Adipose tissue (tissue), 3 donors: Measurements from ENCODE around the gene SEMA4F. TPM values are rescaled to one million over a fixed set of nuclear protein-coding genes. Genes with fewer than 3 reads are reported as not detected.

Source experiments
- polyA plus RNA-seq, 3 donors: library from polyadenylated mRNA; stranded (reverse); fragments of 200-250 nt; gene quantifications; one replicate each; pipeline ENCODE4 v1.2.3, GENCODE V29; 2013
- donor health status: healthy with polysubstance abuse.
- donor health status: Bipolar disorder and iron deficiency.
- donor health status: healthy.

Gene SEMA4F
- polyA plus RNA-seq, 3 donors = 2.1 to 3.5 (median 3.0) TPM

Other genes with a start within 250 kb of the SEMA4F start
- gene C2orf81, start 232.6 kb upstream of the SEMA4F start, polyA plus RNA-seq = 1 to 10 TPM in 2 of 3 donors, under 1 TPM in 1; 0.43 to 2.4 (median 1.5) TPM
- gene WDR54, start 232.5 kb upstream of the SEMA4F start, polyA plus RNA-seq = 1 to 10 TPM; 5.5 to 7.2 (median 6.6) TPM
- gene RTKN, start 212.3 kb upstream of the SEMA4F start, polyA plus RNA-seq = 10 to 100 TPM in 2 of 3 donors, 1 to 10 TPM in 1; 8.5 to 28.0 (median 13.2) TPM
- 10 to 100 TPM; 21.4 to 37.9 (median 33.6) TPM for gene INO80B, start 199.2 kb upstream of the SEMA4F start, polyA plus RNA-seq
- 10 to 100 TPM; 69.0 to 81.3 (median 78.1) TPM for gene WBP1, start 195.8 kb upstream of the SEMA4F start, polyA plus RNA-seq
- 10 to 100 TPM; 18.3 to 38.7 (median 29.1) TPM for gene MOGS, start 188.9 kb upstream of the SEMA4F start, polyA plus RNA-seq
- gene MRPL53, start 181.6 kb upstream of the SEMA4F start, polyA plus RNA-seq = 100 to 1,000 TPM in 1 of 3 donors, 10 to 100 TPM in 2; 43.1 to 112 (median 84.6) TPM
- gene CCDC142, start 171.2 kb upstream of the SEMA4F start, polyA plus RNA-seq = 1 to 10 TPM; 2.7 to 6.6 (median 5.0) TPM
- gene TTC31, start 171.2 kb upstream of the SEMA4F start, polyA plus RNA-seq = 10 to 100 TPM; 10.6 to 15.5 (median 14.2) TPM
- 1 to 10 TPM; 1.3 to 3.3 (median 1.4) TPM for gene LBX2, start 154.6 kb upstream of the SEMA4F start, polyA plus RNA-seq
- gene PCGF1, start 146.6 kb upstream of the SEMA4F start, polyA plus RNA-seq = 10 to 100 TPM; 11.1 to 22.5 (median 11.5) TPM
- under 1 TPM in 1 of 3 donors, not detected in 2; 0.03 TPM for gene TLX2, start 139.8 kb upstream of the SEMA4F start, polyA plus RNA-seq
- under 1 TPM in 2 of 3 donors, not detected in 1; 0.31 to 0.51 TPM for gene DQX1, start 128.0 kb upstream of the SEMA4F start, polyA plus RNA-seq
- 100 to 1,000 TPM in 2 of 3 donors, 10 to 100 TPM in 1; 86.1 to 159 (median 152) TPM for gene AUP1, start 124.5 kb upstream of the SEMA4F start, polyA plus RNA-seq
- 10 to 100 TPM; 21.0 to 48.9 (median 43.7) TPM for gene HTRA2, start 124.3 kb upstream of the SEMA4F start, polyA plus RNA-seq
- 1 to 10 TPM in 2 of 3 donors, under 1 TPM in 1; 0.78 to 4.7 (median 2.8) TPM for gene LOXL3, start 100.3 kb upstream of the SEMA4F start, polyA plus RNA-seq
- 10 to 100 TPM in 2 of 3 donors, 1 to 10 TPM in 1; 8.8 to 23.4 (median 16.2) TPM for gene DOK1, start 99.5 kb upstream of the SEMA4F start, polyA plus RNA-seq
- gene M1AP, start 5.9 kb upstream of the SEMA4F start, polyA plus RNA-seq = under 1 TPM; 0.34 to 0.70 (median 0.48) TPM
- gene HK2, start 179.9 kb downstream of the SEMA4F start, polyA plus RNA-seq = 100 to 1,000 TPM in 1 of 3 donors, 10 to 100 TPM in 2; 11.8 to 123 (median 18.2) TPM